ENCODE data around the gene LRRC49.
"Not testable (repeated sequence)": the region's sequence is repeated elsewhere in the genome, so short reads cannot be mapped to it uniquely, and the experiment has no call there.

Gene LRRC49

DNA sequence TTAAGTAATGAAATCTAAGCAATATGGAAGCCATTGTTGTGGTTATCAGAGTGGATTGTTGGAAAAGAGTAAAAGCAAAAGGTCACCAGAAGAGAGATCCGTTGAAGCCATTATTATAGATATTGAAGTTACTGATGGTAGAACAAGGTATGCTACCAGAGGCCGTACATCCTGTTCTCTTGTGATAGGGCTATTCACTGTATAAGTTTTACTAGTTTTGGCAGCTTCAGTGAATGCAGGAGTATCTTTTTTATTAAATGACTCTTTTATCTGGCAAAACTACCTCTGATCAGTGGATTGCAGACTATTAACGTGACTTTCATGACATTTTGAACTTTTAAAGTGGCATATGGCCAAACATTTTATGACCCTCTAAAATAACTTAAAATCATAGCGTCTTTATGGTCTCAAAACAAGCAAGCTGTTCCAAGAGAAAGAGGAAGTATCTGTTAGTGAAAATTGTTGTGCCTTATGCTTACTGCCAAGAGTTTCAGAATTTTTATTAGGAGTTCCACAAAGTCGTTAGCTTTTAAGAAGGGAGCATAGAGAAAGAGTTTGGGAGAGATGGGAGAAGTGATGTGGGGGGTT, 102.9 kb downstream of the LRRC49 start:
- DNase-seq (ENCODE audit: low read depth) = no peak

DNA sequence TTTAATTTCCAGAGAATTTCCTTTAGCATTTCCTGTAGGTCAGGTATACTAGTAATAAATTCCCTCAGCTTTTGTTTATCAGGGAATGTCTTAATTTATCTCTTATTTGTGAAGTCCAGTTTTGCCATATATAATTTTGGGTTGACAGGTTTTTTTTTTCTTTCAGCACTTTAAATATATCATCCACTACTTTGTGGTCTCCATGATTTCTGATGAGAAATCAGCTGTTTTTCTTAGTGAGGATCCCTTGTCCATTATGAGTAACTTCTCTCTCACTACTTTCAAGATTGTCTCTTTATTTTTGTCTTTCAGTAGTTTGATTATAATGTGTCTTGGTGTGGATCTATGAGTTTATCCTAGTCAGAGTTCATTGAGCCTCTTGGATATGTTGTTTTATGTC, 105.7 kb downstream of the LRRC49 start:
- DNase-seq (ENCODE audit: low read depth) = no peak

DNA sequence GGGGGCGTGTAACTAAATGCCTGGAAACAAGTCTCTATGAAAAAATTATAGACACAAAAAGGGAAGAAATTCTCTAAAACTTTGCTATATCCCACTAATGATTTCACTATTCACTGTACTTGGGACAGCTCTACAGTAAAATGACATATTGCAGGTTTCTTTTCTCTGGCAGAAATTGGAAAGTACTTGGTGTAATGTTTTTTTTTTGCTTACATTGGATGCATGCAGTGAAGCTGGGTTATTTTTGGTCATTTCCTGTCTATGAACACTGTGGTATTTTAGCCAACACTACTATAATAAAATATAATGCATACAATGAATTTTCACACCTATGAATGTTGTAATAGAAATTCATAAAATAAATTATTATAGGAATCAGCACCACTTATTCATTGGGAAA, 109.7 kb downstream of the LRRC49 start:
- no peak for DNase-seq (ENCODE audit: low read depth)

DNA sequence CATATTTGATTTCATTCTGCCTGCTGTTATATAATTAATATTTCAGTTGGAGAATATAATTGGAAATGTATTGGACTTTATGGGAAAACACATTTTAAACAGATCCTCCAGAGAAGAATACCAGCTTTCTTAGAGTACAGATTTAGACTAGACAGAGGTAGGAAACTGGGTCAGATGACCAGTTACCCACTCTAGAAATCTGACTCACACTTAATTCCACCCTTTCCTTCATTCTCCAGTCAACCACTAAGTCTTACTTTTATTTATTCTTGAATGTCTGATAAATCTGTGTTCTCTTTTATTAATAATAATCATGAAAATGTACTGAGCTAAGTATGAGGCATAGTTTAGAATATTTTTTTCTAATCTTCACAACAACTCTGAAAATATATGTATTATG, 110.7 kb downstream of the LRRC49 start:
- DNase-seq (ENCODE audit: low read depth) = no peak

DNA sequence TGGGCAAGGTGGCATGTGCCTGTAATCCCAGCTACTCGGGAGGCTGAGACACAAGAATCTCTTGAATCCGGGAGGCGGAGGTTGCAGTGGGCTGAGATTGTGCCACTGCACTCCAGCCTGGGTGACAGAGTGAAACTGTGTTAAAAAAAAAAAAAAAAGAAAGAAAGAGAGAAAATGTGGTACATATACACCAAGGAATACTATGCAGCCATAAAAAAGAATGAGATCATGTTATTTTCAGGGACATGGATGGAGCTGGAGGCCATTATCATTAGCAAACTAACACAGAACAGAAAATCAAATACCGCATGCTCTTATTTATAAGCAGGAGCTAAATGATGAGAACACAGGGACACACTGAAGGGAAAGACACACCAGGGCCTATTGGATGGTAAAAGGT, 111.9 kb downstream of the LRRC49 start:
- DNase-seq (ENCODE audit: low read depth) = not testable (repeated sequence)

DNA sequence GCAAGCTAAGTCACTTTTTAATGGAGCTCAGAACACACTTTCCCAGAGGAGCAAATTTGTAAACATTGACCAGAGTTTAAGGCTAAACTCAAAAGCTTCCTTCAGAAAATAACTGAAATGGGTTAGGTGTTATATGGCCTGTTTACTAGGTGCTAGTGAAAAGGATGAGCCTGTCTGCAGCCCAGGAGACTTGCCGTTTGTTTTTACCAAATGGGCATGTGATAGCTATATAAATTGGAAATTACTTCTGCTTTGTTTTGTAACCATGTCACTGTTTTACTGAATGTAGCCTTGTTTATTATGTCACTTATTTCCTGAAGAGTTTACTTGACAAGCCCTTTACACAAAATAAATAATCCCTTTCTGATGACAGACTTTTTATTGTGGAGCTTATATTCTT, 113.3 kb downstream of the LRRC49 start:
- DNase-seq (ENCODE audit: low read depth) = no peak

DNA sequence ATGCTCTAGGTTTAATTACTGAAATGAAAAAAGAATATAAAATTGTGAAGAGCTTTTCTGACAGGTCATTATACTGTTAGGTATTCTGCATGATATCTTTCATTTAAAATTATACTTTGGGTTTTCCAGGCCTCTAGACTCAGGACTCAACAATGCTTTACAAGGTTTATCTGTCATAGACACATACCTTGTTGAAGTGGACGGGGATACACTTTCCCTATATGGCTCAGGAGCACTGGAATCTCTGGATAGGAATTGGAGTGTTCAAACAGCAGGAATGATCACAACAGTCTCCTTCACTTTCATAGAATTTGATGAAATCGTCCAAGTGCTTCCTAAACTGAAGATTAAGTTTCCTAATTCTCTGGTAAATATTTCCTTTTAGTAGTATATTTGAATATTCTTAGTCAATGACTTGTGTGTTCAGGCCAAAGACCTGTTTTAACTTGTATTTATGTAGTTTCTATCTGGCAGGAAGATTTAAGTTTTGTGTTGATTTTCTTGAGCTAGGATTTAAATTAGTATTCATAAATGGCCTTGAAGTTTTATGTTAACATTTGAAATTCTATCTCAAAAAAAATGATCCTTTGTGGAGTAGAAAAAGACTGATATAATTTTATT, 115.7 kb downstream of the LRRC49 start:
- DNase-seq (ENCODE audit: low read depth) = no peak

DNA sequence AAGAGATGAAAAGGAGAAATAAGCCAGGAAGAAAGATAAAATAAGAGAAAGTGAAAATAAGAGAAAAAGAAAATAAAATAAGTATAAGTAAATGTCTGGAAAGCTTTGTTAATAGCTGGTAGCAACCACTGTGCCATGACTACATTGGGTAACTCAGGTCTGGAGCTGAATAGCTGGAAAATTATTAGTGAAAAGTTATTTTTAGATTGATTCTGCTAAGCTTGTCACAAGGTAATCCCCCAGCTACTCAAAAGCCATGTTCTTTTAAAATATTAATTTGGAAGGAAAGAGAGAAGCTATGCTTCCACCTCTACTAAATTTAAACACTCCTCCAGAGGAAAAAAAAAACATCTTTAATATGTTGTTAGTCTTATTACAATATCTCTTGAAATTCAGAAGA, 117.8 kb downstream of the LRRC49 start:
- DNase-seq (ENCODE audit: low read depth) = no peak

DNA sequence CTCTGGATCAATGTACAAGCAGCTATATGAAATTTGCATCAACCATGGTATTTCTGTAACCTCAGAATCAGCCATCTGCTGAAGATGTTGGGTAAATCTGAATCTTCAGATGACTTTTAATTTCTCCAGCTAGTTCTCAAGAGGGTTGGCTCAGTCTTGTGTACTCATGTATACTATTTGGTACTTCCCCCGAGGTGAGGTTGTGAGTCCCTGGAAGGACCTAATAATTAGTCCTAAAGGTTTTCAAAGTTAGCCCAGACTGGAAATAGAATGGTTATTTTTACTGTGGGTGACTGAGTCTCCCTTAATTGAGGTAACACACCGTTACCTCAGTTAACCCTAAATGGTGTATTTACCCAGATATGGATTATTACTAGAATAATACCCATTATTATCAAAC, 118.4 kb downstream of the LRRC49 start:
- no peak for DNase-seq (ENCODE audit: low read depth)

DNA sequence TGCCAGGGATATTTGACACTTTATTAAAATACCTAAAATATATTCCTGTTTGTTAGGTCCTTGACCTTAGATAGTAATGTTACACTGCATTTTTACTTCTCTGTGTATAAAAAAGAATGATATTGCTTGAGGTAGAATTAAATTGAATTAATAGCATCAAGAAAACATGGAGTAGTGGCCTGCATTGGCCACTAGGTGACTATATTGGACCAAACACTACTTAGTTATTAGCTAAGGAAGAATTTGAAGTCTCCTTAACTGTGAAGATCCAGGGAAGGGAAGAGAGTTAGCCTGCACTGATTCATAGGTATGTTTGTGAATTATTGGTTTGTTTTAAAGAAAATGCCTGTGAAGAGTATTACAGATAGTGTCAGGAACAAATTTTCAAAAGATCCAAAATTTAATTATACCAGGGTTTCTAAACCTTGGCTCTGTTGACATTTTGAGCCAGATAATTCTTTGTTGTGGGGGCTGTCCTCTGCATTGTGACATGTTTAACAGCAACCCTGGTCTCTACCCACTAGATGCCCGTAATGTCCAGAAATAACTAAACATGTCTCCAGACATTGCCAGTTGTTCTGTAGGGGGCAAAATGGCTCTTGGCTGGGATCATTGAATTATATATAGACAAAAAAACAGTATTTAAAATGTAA, 119.0 kb downstream of the LRRC49 start:
- DNase-seq (ENCODE audit: low read depth) = no peak

DNA sequence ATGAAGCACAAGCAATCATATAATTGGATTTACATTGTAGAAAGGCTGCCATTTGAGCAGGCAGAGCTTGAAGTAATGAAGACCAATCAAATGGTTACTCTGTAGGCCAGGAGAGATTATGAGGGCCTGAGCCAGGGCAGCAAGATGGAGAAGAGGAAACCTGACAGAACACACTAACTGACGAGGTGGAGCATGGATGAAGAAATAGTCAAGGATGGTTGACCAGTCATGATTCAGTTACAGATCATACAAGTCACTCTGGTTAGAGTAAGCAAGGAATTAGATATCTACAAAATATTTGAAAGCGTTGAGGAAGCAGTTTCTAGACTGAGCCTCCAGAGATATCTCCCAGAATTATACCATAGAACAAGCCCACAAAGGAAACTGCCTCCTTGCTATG, 120.8 kb downstream of the LRRC49 start:
- DNase-seq (ENCODE audit: low read depth) = no peak

DNA sequence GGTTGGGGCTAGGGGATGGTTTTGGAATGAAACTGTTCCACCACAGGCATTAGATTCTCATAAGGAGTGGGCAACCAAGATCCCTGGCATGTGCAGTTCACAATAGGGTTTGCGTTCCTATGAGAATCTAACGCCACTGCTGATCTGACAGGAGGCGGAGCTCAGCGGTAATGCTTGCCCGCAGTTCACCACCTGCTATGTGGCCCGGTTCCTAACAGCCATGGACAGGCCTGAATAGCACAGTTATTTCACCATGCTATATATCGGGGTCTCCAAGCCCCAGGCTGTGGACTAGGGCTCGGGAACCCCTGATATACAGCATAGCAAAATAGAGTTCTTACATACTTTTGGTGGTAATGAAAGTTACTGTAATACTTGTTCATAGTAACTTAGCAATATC, 122.7 kb downstream of the LRRC49 start:
- DNase-seq (ENCODE audit: low read depth) = no peak

DNA sequence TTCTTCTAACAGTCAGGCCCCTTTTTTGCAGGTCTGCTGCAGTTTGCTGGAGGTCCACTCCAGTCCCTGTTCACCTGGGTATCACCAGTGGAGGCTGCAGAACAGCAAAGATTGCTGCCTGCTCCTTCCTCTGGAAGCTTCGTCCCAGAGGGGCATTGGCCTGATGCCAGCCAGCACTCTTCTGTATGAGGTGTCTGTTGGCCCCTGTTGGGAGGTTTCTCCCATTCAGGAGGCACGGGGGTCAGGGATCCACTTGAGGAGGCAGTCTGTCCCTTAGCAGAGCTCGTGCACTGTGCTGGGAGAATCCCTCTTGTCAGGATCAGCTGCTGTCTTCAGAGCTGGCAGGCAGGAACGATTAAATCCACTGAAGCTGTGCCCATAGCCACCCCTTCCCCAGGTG, 138.6 kb downstream of the LRRC49 start:
- DNase-seq (ENCODE audit: low read depth) = not testable (repeated sequence)

DNA sequence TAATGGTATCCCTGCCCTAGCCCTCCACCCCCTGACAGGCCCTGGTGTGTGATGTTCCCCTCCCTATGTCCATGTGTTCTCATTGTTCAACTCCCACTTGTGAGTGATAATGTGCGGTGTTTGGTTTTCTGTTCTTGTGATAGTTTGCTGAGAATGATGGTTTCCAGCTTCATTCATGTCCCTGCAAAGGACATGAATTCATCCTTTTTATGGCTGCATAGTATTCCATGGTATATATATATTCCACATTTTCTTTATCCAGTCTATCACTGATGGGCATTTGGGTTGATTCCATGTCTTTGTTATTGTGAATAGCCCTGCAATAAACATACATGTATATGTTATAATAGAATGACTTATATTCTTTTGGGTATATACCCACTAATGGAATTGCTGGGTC, 142.9 kb downstream of the LRRC49 start:
- DNase-seq (ENCODE audit: low read depth) = not testable (repeated sequence)

DNA sequence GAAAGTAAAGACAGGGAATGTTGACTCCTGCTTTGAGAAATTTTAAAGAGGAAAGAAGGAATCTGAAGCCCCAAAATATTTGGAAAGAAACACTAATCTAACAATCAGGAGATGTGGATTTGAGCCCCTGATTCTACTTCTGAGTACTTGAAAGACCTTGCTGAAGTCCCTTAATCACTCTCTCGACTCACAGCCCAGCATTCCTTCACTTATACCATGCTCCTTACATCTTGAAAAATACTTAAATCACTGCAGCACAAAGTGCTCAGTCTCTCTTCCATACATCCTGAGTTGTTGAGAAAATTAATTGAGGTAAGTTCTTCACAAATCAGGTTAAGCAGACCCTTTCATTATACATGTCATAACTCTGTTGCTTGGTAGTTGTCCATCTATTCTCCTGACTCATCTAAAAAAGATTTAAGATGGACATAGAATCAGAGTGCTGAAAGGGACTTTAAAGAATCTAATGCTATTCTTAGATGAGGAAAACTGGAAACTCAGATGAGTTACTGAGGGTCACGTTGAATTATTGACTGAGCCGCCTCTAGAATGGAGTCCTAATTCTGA, 149.8 kb downstream of the LRRC49 start:
- no peak for DNase-seq (ENCODE audit: low read depth)

DNA sequence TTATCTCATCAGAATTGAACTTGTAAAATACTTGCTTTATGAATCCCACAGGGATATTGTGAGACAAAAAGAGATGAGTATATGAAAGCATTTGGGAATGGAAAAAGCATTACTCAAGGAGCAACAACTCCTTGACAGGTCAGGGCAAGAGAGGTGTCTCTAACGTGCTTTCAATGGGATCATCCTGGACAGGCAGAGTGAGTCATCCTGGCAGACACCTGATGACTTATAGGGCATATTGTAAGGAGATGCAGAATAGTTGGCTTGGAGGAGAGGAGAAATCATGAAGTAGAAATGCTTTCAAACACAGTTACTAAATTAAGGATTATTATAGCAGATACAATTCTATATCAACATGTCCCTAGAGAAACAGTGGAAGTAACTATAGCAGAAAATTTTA, 150.7 kb downstream of the LRRC49 start:
- DNase-seq (ENCODE audit: low read depth) = no peak

DNA sequence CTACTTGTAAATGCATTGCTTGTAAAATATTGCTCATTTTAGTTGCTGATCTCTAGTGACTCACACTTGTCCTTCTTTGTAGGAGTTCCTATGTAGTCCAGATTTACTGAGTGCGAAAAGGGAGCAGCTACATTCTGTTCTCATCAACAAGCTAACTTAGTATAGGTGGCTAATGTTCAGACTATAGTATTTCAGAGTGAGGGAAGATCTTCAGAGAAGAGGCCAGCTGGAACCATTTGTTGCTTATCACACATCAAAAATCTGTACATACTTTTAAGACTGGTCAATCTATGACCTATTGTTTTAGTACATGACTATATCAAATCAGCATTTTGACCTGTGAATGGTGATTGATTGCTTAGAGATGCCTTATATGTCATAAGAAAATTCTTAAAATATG, 151.4 kb downstream of the LRRC49 start:
- no peak for DNase-seq (ENCODE audit: low read depth)

DNA sequence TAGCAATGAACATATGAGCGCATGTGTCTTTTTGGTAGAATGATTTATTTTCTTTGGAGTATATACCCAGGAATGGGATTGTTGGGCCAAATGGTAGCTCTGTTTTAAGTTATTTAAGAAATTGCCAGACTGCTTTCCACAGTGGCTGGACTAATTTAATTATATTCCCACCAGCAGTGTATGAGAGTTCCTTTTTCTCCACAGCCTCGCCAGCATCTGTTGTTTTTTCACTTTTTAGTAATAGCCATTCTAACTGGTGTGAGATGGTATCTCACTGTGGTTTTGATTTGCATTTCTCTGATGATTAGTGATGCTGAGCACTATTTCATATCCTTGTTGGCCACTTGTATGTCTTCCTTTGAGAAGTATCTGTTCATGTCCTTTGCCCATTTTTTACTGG, 153.5 kb downstream of the LRRC49 start:
- not testable (repeated sequence) for DNase-seq (ENCODE audit: low read depth)

DNA sequence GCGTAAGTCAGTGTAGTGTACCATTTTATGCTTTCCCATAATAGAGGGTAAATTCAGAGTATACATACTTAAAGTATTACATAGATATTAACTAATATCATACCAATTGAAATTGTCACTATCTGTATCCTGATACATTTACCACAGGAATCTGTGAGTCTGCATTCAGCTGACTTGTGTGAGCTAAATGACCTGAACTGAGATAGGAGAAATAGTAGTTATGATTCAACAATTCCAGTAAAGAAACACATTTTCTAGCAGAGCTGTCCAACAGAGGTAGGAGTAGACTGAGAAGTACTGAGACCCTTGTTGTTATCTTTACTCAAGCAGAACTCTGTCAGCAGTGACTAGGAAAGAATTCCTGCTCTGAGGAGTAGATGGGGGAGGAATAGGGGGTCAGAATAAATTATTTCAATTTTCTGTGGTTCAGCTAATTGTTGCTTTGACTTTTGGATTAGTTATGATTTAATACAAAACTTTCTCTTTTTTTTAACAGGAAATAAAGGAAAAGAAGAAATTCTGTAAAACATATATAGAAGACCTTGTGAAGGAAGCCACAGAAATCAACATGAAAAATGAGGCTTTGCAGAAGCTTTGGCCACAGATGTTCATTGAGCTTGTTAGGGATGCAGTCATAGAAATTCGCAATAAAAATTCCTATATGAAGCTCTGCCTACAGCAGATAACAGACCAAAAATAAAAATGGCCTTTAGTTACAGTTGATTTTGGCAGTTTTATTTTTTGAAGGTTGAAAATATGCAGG, 156.5 kb downstream of the LRRC49 start:
- DNase-seq (ENCODE audit: low read depth) = no peak

DNA sequence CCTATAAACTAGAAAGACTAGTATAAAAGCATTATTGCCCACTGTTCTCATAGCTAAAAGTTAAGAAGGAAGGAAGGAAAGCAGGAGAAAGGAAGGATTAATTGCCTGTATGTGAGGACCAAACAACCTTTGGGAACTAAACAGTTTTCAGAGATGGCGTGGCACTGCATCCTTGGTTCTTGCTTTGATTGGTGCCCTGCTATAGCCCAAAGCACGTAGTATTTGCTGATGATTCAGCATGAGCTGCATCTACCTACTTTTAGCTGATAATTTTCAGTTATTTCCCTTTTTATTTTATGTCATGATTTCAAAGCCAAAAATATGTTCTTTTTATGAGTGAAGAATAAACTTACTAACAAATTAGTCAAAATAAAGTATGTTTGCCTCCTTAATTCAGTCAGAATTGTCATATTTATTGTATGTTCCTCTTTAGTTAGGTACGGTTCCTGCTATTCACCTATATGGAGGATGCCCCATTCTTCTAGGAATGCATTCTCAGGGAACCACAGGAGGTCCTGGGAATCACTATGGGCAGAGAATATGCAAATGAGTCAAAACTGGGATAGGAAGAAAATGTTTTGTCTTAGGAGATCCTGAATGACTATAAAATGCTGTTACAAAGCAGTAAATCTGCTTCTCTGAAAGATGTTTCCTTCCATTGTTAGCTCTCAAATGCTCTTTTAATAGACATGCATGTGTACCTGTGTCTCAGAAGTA, 157.2 kb downstream of the LRRC49 start:
- no peak for DNase-seq (ENCODE audit: low read depth)

DNA sequence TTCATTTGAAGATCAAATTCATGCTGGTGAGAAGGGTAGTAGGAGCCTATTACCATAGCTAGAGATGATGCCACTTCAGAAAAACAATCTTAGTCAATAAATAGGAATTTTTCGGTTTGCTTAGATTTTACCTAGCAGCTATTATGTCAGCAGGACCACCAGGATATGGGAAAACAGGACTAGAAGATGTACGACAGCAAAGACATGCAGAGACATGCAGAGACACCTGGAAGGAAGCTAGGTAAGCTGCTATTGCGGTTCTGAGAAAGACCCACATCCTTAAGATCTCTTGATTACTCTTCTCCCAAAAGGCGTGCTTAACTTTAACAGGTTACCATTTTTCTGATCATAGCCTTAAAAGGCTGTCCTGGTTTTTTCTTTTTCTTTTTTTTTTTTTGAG, 157.8 kb downstream of the LRRC49 start:
- no peak for DNase-seq (ENCODE audit: low read depth)

DNA sequence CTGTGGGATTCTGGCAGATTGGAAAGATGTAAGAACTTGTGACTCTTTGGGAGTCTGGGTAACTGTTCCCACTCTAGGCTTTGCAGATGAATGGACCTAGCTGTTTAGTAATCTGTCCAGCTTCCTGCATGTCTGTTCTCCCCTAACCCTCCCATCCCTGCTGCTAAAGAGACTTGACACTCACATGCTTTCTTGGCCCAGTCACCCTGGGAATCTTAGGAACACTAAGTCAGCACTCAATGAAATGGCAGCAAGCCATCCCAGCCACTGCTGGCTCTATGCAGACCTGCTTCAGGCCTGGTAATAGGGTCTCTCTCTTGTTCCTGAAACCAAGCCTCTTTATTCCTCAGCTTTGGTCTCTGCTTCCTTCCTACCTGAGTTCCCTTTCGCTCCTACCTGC, 158.9 kb downstream of the LRRC49 start:
- no peak for DNase-seq (ENCODE audit: low read depth)
